GM12801 (cell line): Measurements from ENCODE around the gene SPSB1.

Experiments used
- CTCF ChIP-seq: IDR thresholded peaks from one replicate; pipeline ENCODE4 v1.5.1; 2011; ENCODE audit warnings: control low read depth; ENCODE audit not compliant: insufficient read length; ENCODE audit errors: extremely low read depth

SPSB1 gene

GRCh38 chr1:9338397-9339246, 45.9 kb downstream of the SPSB1 start:
- no peak for TF ChIP-seq CTCF

- no peak for TF ChIP-seq CTCF
Measured at GRCh38 chr1:9340172-9340854, 47.6 kb downstream of the SPSB1 start.

DNA sequence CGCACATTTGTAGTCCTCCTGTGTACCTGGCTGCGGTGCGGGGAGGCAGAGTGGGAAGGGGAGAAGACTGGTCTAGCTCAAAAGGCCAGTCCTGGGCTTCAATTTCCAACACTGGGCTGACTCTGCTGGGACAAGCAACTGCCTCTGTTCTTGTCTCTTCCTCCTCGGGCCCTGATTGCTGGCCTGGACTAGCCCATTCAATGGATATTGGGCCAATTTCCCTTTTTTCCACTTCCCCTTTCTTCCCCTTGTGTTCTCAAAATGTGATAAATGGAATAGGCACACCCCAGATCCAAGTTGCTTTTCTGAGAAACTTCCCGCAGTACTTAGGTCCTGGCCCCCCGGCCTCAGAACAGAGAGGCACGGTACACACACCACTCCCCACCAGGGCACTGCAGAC, 48.2 kb downstream of the SPSB1 start:
- TF ChIP-seq CTCF, result no peak

DNA sequence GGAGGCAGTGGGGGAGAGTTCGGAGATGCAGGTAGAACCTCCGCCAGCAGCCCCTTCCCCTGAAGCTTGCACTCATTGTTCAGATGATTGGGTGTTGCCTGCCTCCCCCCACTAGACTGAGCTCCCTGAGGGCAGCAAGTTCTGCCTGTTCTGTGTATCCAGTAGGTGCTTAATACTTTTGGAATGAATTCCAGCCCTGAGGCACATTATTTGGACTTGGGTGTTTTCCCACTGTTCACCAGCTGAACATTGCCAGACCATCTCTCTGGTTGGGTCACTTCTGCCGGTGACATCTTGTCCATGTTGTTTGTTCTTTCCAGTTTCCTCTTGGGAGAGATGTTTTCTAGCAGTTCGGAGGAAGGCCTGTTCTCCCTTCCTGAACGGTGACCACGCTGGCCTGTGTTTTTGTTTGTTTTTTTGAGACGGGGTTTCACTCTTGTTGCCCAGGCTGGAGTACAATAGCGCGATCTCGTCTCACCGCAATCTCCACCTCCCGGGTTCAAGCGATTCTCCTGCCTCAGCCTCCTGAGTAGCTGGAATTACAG, 48.7 kb downstream of the SPSB1 start:
- TF ChIP-seq CTCF, result no peak

DNA sequence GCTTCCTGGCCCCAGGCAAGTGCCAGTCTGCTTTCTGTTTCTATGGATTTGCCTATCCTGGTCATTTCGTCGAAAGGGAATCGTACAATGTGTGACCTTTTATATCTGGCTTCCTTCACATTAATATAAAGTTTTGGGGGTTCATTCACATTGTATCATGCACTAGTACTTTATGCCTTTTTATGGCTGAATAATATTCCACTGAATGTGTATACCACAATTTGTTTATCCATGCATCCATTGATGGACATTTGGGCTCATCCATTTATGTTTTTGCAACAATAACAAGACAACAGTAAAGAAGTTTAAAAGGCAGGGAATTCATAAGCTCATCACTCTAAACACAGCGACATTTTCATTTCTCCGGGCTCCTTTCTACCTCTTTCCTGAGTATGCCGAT, 50.6 kb downstream of the SPSB1 start:
- TF ChIP-seq CTCF, result no peak

- no peak for TF ChIP-seq CTCF
Measured at GRCh38 chr1:9344426-9345200, 51.9 kb downstream of the SPSB1 start.

- TF ChIP-seq CTCF, result no peak
Measured at GRCh38 chr1:9345471-9345870, 52.8 kb downstream of the SPSB1 start.
